T47D (cell line): ENCODE data around the gene MTHFD1L.
A peak's percentile ranks its signal among the peaks of the same experiment; 100 is the strongest.

Source experiments
- DNase-seq, 2 experiments: peaks; one replicate each; pipeline versions ENCODE4 v3.0.0 to v3.0.0-alpha.2; 2011 to 2012; ENCODE audit warnings: low read depth in 1 of 2, low spot score in 1 of 2
- JUND ChIP-seq: IDR thresholded peaks from 2 replicates; pipeline ENCODE4 v1.6.1; 2012; ENCODE audit warnings: low read depth
- in situ Hi-C: cut with HindIII; loops from 2 replicates; pipeline ENCODE4 v1.10.0; 2016; ENCODE audit warnings: low sequenced_read_pairs, low pct_unique_long_range_greater_than_20kb

Gene MTHFD1L

DNA sequence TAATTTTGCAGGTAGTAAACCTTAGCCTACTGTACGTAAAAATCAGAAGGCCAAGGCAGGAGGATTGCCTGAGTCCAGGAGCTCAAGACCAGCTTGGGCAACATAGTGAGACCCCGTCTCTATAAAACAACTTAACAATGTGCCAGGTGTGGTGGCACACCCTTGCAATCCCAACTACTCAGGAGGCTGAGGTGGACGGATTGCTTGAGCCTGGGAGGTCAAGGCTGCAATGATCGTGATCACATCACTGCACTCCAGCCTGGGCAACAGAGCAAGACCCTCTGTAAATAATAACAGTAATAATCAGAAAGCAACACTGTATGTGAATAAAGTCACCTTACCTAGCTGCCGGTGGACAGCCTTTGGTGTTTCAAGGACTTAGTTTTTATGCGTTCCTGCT lies 48.9 kb downstream of the MTHFD1L start:
- in situ Hi-C loops, result no loop called here
- no peak for TF ChIP-seq JUND

GRCh38 chr6:150915131-150915879 lies 49.8 kb downstream of the MTHFD1L start:
- in situ Hi-C loops, result no loop called here
- no peak for TF ChIP-seq JUND
- no peak for DNase-seq

More for the DNA sequence above, 48.9 kb downstream of the MTHFD1L start:
- no peak for DNase-seq

DNA sequence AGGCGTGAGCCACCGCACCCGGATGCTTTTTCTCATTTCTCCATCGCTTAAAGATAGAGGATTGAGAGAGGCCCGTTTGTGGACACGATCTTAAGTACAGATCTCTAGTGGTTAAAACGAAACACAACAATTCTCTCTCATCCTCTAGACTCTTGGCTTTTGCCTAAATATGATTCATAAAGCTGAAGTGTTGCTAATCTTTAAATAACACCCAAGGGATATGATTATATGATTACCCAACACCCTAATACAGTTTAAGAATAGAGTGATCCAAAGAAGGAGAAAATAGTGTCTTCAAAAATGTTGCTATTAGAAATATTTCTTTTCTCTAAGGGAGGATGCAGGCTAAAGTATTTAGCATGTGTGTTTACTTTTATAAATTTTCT lies 50.4 kb downstream of the MTHFD1L start:
- in situ Hi-C loops, result no loop called here
- TF ChIP-seq JUND, result no peak
- DNase-seq, result no peak

DNA sequence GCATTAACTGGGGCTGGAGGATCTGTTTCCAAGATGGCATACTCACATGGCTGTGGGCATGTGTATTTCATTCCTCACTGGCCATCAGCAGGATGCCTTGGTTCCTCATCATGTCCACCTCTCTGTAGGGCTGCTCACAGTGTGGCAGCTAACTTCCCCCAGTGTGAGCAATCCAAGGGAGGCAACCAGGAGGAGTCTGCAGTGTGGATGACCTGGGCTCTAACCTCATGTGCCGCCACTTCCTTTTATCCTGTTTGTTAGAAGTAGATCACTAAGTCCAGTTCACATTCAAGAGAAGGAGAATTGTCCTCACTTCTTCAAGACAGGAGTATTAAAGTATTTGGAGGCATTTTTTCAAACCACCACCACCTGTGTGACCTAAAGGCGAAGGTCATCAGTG lies 54.4 kb downstream of the MTHFD1L start:
- no peak for TF ChIP-seq JUND
- in situ Hi-C loops, result no loop called here
- no peak for DNase-seq

DNA sequence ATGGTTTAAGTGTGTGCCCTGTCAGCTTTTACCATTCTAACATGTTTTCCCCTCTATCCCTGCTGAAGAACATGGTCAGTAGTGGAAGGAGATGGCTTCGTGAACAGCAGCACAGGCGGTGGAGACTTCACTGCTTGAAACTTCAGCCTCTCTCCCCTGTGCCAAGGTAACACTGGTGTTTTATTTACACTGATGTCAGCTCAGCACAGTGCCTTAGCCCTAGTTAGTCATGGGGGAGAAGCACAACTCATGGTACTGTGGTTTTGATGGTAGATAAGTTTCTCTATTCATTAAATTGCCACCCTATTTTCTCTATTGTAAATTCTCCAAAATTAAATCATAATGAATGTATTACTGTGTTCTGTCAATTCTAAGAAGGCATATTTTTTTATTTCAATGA lies 56.6 kb downstream of the MTHFD1L start:
- no peak for DNase-seq
- in situ Hi-C loops, result no loop called here
- no peak for TF ChIP-seq JUND

GRCh38 chr6:150924808-150925589 lies 59.5 kb downstream of the MTHFD1L start:
- no peak for DNase-seq
- in situ Hi-C loops, result no loop called here
- TF ChIP-seq JUND, result no peak

DNA sequence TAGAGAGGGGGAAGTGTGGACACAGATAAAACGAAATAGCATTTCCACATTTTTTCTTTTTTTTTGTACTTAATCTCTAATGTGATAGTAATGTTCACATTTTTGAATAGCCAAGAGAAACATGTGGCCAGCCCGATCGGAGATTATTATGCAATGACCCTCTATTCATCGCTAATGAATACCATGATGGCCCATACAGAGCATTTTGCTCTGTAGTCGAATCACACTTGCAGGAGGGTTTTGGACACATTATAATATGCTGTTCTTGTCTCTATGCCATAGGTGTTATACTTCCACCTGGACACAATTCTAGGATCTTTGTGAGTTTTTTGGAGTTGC lies 60.1 kb downstream of the MTHFD1L start:
- in situ Hi-C loops, result no loop called here
- no peak for DNase-seq
- no peak for TF ChIP-seq JUND

- TF ChIP-seq JUND, result no peak
- DNase-seq, result no peak
- in situ Hi-C loops, result no loop called here
These were observed 60.5 kb downstream of the MTHFD1L start for GRCh38 chr6:150925976-150926375.

DNA sequence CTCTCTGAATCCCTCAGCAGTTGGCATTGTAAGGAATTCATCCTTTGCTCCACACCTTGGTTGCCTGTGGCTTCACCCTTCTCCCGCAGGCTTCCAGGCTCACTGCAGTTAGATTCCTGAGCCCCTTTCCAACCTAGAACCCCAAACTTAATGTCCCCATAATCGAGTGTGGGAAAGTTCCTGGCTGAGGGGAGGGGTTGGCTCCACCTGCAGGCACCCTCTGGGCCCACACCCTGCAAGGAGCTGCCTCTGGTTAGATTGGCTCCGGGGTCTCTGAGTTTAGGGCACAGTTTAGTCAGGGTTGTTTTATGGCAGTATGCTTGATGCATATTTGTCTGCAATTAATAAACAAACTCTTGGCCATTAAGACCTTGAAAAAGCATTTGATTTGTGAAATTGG lies 63.4 kb downstream of the MTHFD1L start:
- in situ Hi-C loops, result no loop called here
- TF ChIP-seq JUND, result no peak
- no peak for DNase-seq

DNA sequence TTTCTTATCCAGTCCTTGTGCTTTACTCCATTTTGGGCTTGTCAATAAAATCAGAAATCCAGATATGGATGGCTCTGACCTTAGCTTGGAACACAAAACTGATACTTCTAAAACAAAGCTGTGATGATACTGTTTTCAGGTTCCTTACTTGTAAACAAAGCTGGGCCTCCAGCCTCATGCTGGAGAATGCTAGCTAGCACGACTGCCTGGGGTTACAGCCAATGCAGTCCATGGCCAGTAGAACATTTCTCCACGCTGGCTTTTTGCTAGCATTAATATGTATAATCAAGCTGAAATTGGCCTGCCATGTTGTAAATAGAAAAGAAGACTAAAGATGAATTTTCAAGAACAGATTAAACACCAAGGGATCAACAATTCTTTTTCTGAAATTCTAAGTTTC lies 63.9 kb downstream of the MTHFD1L start:
- TF ChIP-seq JUND, result no peak
- in situ Hi-C loops, result no loop called here
- no peak for DNase-seq

- peak in 1 of 2 experiments; percentile 27 for DNase-seq
- in situ Hi-C loops, result no loop called here
- TF ChIP-seq JUND, result no peak
These were observed 65.3 kb downstream of the MTHFD1L start for GRCh38 chr6:150930841-150931240.

GRCh38 chr6:150931405-150931804 lies 65.9 kb downstream of the MTHFD1L start:
- no peak for DNase-seq
- no peak for TF ChIP-seq JUND
- in situ Hi-C loops, result no loop called here

- no peak for DNase-seq
- TF ChIP-seq JUND, result no peak
- in situ Hi-C loops, result no loop called here
These were observed 67.5 kb downstream of the MTHFD1L start for GRCh38 chr6:150932996-150933395.
